Fibroblast of the conjunctiva (primary cell): ENCODE data around the gene ADGRG1.
"Not testable (repeated sequence)": the region's sequence is repeated elsewhere in the genome, so short reads cannot be mapped to it uniquely, and the experiment has no call there.

Experiments used
- DNase-seq: peaks from one replicate; pipeline ENCODE4 v3.0.0-alpha.2; 2010; ENCODE audit warnings: low read depth

Gene ADGRG1

DNA sequence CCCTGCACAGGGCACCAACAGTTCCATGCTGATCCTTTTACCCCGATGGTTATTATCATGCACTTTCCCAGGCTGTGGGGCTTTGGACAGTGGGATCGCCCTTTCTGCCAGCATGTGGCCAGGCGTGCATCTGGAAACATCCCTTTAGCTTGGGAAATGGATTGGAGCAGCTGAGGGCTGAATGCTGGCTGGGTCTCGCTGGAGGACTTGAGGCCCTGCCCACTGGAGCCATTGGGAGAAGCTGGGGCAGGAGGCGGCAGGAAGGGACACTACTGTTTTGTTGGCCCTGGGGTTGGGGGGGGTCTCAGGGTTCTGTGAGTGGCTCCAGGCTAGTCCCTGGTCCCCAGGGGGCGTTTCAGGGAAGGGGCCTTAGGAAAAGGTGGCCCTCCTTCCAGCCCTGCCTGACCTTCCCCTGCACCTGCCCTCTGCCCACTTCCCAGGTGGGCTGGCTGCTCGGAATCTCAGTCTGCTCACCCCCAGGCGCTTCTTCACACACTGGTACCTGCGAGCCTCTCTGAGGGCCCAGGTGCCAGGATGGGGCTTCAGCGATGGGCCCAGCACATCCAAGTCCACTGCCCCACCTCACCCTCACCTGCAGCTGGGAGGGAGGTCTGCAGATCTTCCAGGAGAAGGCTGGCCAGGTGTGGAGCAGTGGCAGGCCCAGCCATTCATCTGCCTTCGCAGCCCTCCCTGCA is 38.1 kb downstream of the ADGRG1 start:
- DNase-seq, result no peak

DNA sequence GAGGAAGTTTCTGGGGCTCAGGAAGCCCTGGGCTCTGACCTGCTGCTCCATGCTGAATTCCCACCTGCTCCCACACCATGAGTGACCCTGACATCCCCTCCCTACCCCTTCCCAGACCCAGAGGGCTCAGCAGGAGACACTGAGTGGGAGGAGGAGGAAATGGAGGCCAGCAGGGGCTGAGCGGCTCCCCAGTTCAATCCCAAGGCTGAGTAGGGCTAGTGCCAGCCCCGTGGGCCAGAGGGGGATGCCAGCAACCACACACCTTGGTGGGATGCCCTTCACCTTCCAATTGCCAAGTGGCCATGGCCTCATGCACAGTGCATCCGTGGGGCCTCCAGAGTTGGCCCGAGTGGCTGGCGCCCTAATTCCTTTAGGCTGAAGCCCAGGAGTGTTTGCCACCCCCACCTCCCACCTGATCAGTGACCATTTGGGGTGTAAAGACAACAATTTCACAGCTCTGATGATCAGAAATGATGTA is 38.7 kb downstream of the ADGRG1 start:
- DNase-seq, result no peak

DNA sequence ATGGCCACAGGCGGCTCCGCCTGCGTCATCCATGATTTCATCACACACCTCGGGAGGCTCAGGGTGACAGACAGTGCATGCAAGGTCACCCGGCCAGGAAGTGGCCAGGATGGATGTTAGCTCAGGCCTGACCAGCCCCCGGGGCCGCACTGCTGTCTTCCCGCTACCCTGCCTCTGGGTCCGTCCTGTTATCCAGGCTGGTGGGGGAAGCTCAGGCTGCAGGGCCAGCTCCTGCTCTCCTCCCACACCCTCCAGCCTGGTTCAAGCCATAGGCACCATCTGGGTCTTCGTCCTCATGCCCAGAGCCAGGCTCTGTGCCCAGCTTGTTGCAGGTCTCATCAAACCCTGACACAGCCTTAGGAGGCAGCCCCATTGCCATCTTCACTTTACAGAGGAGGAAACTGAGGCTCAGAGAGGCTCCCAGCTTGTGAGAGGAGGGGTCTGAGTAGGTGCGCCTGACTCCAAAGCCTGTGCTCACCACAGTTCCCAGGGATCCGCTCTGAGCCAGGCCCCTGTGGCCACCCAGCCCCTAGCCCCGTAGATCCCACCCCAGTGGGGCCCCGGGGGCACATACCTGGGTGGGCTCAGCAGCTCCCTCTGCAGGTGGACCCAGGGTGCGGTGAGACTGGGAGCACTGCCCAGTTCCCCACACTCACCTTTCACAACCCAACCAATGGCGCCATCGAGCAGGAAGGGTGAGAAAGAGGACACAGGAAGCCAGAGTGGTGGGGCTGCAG is 39.3 kb downstream of the ADGRG1 start:
- no peak for DNase-seq

DNA sequence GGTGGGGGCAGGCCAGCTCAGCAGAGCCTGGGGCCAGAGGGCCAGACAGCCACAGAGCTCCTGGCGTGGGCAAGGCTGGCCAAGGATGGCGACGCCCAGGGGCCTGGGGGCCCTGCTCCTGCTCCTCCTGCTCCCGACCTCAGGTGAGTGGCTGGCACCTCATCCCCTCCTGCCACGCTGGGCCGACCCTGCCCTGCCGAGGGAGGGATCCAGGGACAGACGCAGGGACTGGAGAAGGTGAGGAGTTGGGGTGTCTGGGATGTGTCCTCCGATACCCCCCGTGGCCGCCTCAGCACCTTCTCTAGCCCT is 39.8 kb downstream of the ADGRG1 start, which contains the start of gene ADGRG3:
Gene ADGRG3 (plus strand): TSS at position 44 of the 309 bp plus-strand sequence. CDS start 42 bp downstream, at position 86.
- DNase-seq, result no peak

DNA sequence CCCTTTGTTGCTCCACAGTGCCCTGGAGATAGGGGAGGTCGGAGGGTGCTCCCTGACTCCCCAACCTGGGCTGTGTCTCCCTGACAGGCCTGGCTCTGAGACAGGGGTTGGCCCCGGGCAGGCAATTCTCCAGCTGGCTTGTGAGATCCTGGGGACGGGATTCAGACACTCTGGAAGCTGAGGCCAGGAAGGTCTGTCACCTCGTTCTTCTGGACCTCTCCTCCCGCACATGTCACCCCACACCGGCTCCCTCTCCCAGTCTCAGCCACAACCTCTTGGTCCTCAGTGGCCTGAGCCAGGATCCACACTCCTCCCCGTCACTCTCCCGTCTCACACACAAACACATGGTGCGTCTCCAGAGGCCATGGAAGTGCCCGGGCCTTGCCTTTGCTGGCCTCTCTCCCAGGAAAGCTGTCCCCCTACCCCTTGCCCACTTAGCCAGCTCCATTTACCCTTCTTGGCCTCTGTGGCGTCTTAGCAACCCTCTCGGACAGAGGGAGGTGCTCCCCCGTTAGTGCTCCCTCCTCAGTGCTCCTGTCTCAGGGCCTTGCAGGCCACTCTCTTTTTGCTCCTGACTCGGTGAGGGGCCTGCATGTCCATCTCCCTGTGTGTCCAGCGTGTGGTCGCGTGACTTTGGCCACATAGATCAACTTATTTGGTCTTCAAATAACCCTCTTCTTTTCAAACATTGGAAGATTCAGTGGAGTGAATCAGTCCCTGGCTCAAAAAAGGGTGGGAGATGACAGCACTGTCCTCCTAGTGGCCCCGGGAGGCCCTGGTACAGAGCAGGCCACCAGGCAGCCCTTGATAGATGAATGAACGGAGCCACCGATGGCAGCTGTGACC is 40.4 kb downstream of the ADGRG1 start:
- DNase-seq, result no peak

DNA sequence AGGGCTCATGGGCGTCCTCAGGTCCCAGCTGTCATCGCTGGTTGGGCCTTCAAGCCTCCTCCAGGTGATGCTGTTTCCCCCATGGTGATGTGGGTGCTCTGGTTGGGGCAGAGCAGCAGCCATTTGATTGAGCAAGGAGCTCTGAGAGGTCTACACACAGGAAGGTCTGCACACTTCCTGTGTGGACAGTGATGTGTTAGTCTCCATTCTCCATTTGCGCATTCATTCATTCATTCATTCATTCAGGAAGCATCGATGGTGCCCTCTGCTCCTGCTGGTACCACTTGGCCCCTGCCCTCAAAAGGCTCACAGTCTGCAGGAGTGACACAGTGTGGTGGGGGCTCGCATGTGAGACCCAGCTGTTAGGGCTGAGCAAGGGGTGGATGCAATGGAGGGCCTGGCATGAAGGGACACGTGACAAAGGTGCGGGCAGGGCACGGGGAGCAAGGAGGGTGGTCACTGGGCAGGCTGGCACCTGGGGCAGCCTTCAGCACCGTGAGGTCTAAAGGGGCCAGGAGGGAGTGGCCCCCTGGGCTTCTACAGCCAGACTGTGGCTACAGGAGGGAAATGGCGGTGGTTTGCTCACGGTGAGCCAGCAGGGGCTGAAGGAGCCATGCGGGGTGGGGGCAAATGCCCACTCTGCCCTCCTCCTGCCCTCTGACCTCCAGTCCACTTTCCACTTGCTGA is 41.2 kb downstream of the ADGRG1 start:
- DNase-seq, result no peak

DNA sequence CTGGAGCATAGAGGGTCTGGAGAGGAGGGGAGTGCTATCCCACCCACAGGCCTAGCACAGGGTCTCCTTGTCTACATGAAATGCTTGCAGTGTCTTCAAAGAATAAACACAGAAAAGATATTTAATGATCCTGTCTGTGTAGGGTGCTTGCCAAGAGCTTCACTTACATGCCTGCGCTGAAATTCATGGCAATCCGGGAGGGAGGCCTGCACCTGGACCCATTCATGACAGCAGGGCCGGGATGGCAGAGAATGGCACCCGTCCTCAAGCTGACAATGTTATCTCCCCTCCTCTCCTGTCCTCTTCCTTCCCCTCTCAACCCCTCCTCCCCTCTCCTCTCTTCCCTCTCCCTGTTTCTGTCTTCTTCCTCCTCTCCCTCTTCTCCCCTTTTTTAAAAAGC is 41.8 kb downstream of the ADGRG1 start:
- no peak for DNase-seq

DNA sequence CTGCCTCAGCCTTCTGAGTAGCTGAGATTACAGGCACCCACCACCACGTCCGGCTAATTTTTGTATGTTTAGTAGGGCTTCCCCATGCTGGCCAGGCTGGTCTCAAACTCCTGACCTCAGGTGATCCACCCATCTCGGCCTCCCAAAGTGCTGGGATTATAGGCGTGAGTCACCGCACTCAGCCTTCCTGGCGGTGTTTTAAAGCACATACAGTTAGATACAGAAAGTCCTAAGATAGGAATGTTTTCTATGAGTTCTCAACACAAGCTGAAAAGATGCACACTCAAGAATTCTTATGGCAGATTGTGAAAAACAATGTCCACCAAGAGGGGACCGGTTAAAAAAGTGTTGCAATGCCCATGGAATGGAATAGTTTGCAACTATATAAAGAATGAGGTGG is 43.0 kb downstream of the ADGRG1 start:
- not testable (repeated sequence) for DNase-seq

DNA sequence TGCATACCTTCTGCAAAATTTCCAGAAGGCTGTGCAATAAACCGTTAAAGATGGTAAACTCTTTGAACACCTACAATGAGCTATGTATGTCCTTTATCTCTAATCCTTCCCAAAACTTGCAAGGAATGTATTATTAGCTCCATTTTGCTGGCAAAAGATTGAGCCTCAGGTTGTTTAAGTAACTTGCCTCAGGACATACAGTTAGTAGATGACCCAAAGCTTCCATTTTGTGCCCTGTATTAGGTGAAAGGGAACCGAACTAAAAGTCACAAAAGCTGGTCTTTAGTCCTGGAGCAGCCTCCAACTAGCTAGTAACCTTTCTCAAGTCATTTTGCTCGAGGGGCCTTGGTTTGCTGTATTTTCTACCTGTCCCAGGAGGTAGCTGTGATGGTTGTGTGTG is 44.0 kb downstream of the ADGRG1 start:
- no peak for DNase-seq

DNA sequence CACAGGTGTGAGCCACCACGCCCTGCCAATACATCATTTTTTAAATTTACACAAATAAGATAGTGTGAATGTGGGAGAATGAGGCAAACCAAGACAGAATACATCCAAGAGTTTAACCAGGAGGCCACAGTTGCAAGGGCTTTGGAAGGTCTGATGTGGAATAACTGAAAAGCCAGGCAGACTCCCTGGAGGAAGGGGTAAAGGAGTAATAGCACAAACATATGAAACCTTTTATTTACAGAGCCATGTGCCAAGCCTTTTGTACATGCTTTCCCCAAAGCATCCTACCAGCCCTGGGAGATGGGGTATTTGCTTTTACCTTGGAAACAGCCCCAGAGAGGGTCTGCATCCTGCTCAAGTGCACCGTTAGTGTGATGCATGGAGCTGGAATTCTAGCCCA is 44.4 kb downstream of the ADGRG1 start:
- DNase-seq, result no peak

DNA sequence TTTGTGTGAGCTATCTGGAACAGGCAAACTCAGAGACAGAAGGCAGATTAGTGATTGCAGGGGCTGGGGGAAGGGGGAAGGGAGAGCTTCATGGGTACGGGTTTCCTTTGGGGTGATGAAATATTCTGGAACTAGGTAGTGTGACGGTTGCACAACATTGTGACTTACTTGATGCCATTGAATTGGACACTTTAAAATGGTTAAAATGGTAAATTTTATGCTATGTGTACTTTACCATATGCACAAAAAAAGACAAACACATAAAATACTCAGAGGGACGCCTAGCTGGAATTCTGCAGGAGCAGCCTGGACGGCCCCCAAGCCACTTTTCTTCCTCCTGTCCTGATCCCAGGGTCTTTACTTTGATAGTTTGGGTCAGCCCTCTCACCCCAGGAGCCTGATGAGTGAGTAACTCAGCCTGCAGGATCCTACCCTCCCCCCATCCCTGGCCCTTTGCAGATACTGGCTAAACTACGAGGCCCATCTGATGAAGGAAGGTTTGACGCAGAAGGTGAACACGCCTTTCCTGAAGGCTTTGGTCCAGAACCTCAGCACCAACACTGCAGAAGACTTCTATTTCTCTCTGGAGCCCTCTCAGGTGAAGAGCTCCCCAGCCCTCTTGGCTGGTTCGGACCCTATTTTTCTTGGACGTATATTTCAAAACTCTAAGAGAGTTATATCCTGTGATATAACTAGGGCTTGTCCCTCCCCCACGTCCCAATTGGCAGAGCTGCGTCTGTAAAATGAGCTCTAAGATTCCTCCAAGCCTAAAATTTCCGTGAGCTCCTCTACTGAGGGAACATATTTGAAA is 47.5 kb downstream of the ADGRG1 start:
- no peak for DNase-seq

DNA sequence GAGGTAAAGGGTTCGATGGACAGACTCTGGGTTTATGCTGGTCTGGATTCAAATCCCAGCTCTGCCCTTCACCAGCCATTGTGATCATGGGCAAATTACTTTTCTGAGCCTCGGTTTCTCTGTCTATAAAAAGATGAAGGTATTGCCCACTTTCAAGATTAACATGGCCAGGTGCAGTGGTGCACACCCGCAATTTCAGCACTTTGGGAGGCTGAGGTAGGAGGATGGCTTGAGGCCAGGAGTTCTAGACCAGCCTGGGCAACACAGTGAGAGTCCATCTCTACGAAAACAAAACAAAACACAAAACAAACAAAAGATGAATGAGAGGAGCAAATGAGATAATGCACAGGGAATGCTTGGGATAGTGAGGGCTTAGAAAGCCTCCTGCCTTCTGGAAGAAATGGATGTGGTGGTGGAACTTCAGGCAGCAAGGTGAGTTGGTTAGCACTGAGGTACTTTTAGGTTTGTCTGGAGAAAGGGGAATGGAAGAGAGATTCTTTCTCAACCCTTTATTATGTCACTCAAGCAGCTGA is 48.2 kb downstream of the ADGRG1 start:
- DNase-seq, result no peak

DNA sequence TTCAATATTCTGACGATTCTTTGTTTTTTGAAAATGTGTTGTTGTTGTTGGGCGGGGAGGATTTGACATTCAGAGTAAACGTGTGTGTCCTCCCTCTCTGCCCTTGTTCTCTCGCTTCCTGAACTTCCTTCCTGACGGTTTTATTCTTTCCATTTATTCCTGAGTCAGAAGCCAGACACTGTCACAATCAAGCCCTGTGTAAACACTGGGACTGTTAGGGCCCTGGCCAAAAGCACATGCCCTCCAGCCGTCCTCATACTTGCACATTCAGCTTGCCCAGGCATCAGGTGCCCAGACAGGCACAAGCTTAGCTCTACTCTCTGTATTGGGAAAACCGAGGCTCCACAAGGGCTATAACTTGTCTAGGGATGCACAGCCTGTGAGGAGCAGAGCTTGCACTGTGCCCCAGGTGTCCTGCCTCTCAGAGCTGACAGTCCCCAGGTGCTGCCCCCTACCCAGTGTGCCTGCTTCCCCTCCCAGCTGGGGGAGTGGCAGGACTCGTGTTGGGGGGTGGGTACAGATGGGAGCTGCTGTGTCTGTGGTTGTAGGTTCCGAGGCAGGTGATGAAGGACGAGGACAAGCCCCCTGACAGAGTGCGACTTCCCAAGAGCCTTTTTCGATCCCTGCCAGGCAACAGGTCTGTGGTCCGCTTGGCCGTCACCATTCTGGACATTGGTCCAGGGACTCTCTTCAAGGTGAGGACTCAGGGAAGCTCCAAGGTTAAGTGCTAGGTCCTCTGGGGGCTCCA is 49.4 kb downstream of the ADGRG1 start:
- no peak for DNase-seq

DNA sequence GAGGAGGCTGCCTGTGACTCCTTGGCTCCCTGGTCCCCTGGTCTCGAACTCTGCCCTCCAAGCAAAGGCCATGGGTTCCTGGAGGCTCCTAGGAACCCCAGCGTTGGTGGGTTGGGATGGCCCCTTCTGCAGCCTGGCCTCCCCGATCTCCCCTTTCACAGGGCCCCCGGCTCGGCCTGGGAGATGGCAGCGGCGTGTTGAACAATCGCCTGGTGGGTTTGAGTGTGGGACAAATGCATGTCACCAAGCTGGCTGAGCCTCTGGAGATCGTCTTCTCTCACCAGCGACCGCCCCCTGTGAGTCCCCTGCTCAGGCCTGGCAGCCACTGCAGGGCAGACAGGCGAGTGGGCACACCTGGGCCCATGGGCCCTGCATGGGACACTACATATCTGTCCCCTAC is 50.6 kb downstream of the ADGRG1 start:
- no peak for DNase-seq

DNA sequence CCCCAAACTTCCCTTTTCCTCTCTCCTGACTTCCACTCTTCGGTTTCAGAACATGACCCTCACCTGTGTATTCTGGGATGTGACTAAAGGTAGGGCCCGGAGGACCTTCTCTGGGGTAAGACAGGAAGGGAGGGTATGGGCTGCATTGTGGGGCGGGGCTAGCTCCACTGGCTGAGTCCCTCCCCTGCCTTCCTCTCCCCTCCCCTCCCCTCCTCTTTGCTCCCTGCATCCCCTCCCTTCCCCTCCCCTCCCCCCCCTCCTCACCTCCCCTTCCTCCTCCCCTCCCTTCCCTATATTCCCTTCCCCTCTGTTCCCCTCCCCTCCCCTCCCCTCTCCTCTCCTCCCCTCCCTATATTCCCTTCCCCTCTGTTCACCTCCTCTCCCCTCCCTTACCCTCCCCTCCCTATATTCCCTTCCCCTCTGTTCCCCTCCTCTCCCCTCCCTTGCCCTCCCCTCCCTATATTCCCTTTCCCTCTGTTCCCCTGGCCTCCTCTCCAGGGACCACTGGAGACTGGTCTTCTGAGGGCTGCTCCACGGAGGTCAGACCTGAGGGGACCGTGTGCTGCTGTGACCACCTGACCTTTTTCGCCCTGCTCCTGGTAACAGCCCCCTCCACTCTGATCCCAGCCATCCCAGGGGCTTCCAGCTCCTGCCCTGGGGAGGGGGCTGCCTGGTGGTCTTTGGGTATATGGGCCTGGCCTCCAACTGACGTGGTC is 51.5 kb downstream of the ADGRG1 start:
- DNase-seq, result no peak

DNA sequence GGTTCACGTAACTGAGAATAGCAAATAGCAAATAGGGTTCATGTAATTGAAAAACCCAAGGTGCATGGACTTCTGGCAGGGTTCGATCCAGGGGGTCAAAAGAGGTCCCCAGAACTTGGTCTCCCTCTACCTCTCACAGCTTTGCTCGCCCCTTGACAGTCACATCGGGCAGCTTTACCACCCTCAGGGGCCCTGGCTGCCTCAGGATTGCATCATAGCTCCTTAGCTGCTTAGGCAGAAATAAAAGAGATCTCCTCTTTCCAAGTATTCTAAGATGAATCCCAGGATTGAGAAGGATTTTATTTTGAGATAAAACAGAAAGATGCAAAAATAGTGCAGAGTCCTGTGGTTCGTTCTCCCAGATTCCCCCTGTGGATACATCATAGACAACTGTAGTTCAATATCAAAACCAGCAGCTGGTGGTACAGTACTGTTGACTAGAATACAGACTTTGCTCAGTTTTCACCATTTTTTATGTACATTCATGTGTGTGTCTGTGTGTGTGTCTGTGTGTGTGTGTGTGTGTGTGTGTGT is 52.5 kb downstream of the ADGRG1 start:
- no peak for DNase-seq

DNA sequence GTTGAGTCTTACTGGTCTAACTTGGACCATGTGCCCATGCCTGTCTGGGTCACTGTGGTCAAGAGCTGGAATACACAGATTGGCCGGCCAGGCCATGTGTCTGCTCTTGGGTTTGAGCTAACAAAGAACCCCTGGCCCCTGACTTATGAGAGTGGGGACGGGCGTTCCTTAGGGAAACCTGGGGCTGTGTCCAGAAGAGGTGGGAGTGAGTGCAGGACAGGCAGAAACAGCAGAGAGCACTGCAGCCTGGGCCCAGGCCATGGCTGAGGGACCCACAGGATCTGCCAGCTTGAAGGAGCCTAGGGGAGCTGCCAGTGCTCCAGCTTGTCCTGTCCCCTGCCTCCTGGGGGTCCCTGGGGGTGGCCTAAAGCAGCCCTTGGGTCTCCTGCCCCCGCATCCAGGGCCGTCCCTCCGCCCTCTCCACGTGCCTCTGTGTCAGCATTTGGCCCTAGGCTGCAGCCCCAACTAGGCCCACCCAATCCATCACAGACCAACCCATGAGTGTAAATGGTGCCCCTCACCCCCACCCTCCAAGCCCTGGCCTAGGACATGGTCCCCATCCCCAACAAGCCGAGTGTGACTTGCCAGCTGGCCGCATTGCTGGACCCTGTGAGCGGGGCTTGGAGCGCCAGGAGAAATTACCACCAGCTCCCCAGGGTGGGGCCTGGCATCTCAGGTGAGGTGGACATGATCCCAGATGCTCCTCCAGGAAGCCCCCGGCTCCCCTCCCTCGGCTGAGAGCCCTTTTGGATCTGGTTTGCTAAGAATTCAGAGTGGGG is 53.7 kb downstream of the ADGRG1 start:
- no peak for DNase-seq

DNA sequence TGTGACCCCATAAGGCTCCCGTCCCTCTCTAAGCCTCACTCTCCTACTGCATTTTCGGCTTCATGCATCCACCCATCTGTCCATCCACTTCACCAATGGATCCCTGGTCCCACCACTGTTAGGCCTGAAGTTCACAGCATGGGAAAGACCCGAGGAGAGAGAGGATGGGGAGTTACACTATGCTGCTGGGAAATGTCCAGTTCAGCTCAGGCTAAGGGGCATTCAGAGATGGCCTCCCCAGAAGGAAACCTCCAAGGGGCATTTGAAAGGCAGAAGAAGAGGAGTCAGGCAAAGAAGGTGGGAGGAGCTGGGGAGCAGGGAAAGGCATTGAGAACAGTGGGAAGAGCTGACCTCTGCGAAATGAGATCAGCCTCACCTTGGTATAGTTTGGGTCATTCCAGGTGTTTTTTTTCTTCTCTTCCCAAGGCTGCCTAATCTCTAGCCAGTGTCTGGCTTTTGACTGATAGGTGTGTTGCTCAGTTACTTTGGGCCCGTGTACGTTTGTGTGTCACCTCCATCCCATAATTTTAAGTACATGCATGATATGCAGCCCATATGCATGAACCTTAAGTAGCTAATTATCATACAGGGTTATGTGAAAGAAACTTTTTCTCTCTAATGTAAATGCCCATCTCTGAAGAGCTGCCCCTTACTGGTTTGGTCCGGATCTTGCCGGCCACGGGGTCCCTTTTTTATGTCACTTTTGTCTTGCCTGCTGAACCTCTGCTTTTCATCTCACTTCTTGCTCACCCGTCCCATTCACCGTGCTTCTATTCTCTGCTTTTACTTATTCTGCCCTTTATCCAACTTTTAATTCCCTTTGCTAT is 54.6 kb downstream of the ADGRG1 start:
- no peak for DNase-seq
